Stimulated activated CD4-positive, alpha-beta T cell treated with anti-CD3 and anti-CD28 coated beads, Interleukin-1b, Interleukin-23, amount 100 ng/mL, for 48 hours (primary cell): ENCODE data around the gene RSAD1.

Source experiments
- DNase-seq: peaks from one replicate; pipeline ENCODE4 v3.0.0-alpha.2; 2020

RSAD1 gene

GRCh38 chr17:50498021-50498874 is 19.6 kb downstream of the RSAD1 start:
- no peak for DNase-seq

GRCh38 chr17:50499270-50499669 is 20.6 kb downstream of the RSAD1 start:
- no peak for DNase-seq

GRCh38 chr17:50499721-50500120 is 21.1 kb downstream of the RSAD1 start:
- no peak for DNase-seq

- no peak for DNase-seq
These were observed 22.4 kb downstream of the RSAD1 start for GRCh38 chr17:50501054-50501453.

- DNase-seq: no peak
These were observed 23.8 kb downstream of the RSAD1 start for GRCh38 chr17:50502301-50502990.

- no peak for DNase-seq
These were observed 27.0 kb downstream of the RSAD1 start for GRCh38 chr17:50505591-50506130.

- no peak for DNase-seq
These were observed 27.6 kb downstream of the RSAD1 start for GRCh38 chr17:50506298-50506697.

GRCh38 chr17:50507871-50508572 is 29.4 kb downstream of the RSAD1 start, which contains the start of gene MYCBPAP:
Gene MYCBPAP (plus strand): TSS chr17:50508439. CDS start chr17:50508675, 236 bp downstream.
- DNase-seq: peak; percentile 83

- no peak for DNase-seq
These were observed 30.2 kb downstream of the RSAD1 start for GRCh38 chr17:50508573-50509460.

- DNase-seq: peak; percentile 68
These were observed 32.4 kb downstream of the RSAD1 start for GRCh38 chr17:50511058-50511457.

GRCh38 chr17:50513495-50513894 is 34.8 kb downstream of the RSAD1 start:
- DNase-seq: no peak

GRCh38 chr17:50514388-50514787 is 35.7 kb downstream of the RSAD1 start:
- no peak for DNase-seq

GRCh38 chr17:50514936-50515702 is 36.5 kb downstream of the RSAD1 start:
- DNase-seq: no peak

GRCh38 chr17:50517011-50517410 is 38.4 kb downstream of the RSAD1 start:
- DNase-seq: no peak

- no peak for DNase-seq
These were observed 39.1 kb downstream of the RSAD1 start for GRCh38 chr17:50517504-50518383.

- no peak for DNase-seq
These were observed 39.8 kb downstream of the RSAD1 start for GRCh38 chr17:50518384-50519023.

- DNase-seq: no peak
These were observed 40.6 kb downstream of the RSAD1 start for GRCh38 chr17:50519141-50519834.

GRCh38 chr17:50520483-50520882 is 41.8 kb downstream of the RSAD1 start:
- no peak for DNase-seq

GRCh38 chr17:50521514-50521913 is 42.9 kb downstream of the RSAD1 start:
- no peak for DNase-seq
